ENCODE measurements around the gene PARP1. TPM values are rescaled to one million over a fixed set of nuclear protein-coding genes. Genes with fewer than 3 reads are reported as not detected.

PARP1 gene
- total RNA-seq, 1 donor from 2014 or later, result 190 TPM

GRCh38 chr1:226311376-226311775, 96.5 kb downstream of the PARP1 start:
- H3K4me3 ChIP-seq (ENCODE audit: low read depth, low read length), result no peak overlapping the region
- no peak for DNase-seq (ENCODE audit: low read depth)
- no peak for TF ChIP-seq CTCF (conservative IDR thresholded peaks at IDR 0.05; ENCODE audit: low read depth, low read length)

Other genes starting within 250 kb of the PARP1 start
- 32.0 and 34.8 TPM in 2 replicates for gene ACBD3, start 221.4 kb downstream of the PARP1 start, total RNA-seq
- 0.51 TPM in 1 of 2 replicates, not detected in the other for gene MIXL1, start 184.4 kb downstream of the PARP1 start, total RNA-seq
- 5.5 and 13.8 TPM in 2 replicates for gene LIN9, start 98.9 kb downstream of the PARP1 start, total RNA-seq
- under 0.01 TPM in 1 of 2 replicates, not detected in the other for gene STUM, start 140.7 kb upstream of the PARP1 start, total RNA-seq

Measured in epithelial cell of proximal tubule (primary cell).